Right lobe of liver (tissue), 6 donors: ENCODE data around the gene CDYL. TPM values are rescaled to one million over a fixed set of nuclear protein-coding genes. Genes with fewer than 3 reads are reported as not detected.
A peak's percentile ranks its signal among the peaks of the same experiment; 100 is the strongest.

ENCODE experiments used
- ATAC-seq, 4 donors: fragments of 200-7000 bp; cut with Tn5 transposase; one replicate each; pipeline ENCODE4 v1.9.1; 2020; ENCODE audit warnings: mild to moderate bottlenecking in 4 of 4, moderate library complexity in 4 of 4
- DNase-seq, 3 donors: peaks; one replicate each; pipeline ENCODE4 v3.0.0-alpha.2; 2020
- H3K27ac ChIP-seq, 3 donors: fragments of 200-600 bp; one replicate each; pipeline ENCODE4 v1.8.0; 2022
- H3K27me3 ChIP-seq, 2 donors: fragments of 200-600 bp; one replicate each; pipeline ENCODE4 v1.8.0; 2022
- H3K36me3 ChIP-seq, 4 donors: fragments of 200-600 bp; sonication (generic) in 1 of 4; one replicate each; pipeline versions ENCODE4 v1.5.1 to v1.8.0; 2017 to 2022; ENCODE audit warnings: control low read depth in 1 of 4
- H3K4me1 ChIP-seq, 4 donors: fragments of 200-600 bp; sonication (generic) in 1 of 4; one replicate each; pipeline versions ENCODE4 v1.5.1 to v1.8.0; 2017 to 2022; ENCODE audit warnings: control low read depth in 1 of 4
- H3K4me3 ChIP-seq, 3 donors: fragments of 200-600 bp; one replicate each; pipeline ENCODE4 v1.8.0; 2022
- H3K9me3 ChIP-seq, 4 donors: fragments of 200-600 bp; sonication (generic) in 1 of 4; one replicate each; pipeline versions ENCODE4 v1.5.1 to v1.8.0; 2017 to 2022; ENCODE audit warnings: control low read depth in 1 of 4
- POLR2A ChIP-seq: fragments of 450-650 bp; IDR thresholded peaks from one replicate; pipeline ENCODE4 v1.6.1; 2017; ENCODE audit warnings: antibody characterized with exemption, mild to moderate bottlenecking
- WGBS: methylation state at CpG from one replicate; pipeline ENCODE4 v1.1.6; 2018; ENCODE audit warnings: low coverage, low lambda C conversion rate; ENCODE audit not compliant: insufficient coverage; ENCODE audit errors: missing lambda C conversion rate; 5-methylcytosine and 5-hydroxymethylcytosine counted together
- intact Hi-C, 2 donors: fragments of 100-400 bp; cut with DNase I; formaldehyde crosslinking; loops; one replicate each; pipeline versions ENCODE4 v1.11.2 to v1.14.1; 2022
- total RNA-seq, 6 experiments: library from RNA; depleted of rRNA in 2 of 6; stranded (reverse); fragments of >200 nt in 2 of 6; fragmentation: NEBNext Ultra II Directional in 3 of 6; extraction: Animal tissue kit (Norgen Biotek cat#: 25700) in 3 of 6; gene quantifications; one replicate each; pipeline versions ENCODE4 v1.1.0 to v1.2.4, GENCODE V29; 2016 to 2023
- TF ChIP-seq, protein P1 (sequence below), 4 donors: fragments of 200-600 bp in 3 of 4; fragments of 450-650 bp in 1 of 4; IDR thresholded peaks; one replicate each; pipeline versions ENCODE4 v1.5.1 to v1.8.0; 2016 to 2022; ENCODE audit warnings: antibody characterized with exemption in 4 of 4, mild to moderate bottlenecking in 2 of 4
- donor health status: DM: no; HTN: yes; CAD: no.
- donor health status: DM: no; HTN: no; CAD: no.
- donor health status: DM: no; HTN: no; CAD: no.
- donor health status: DM: no; HTN: yes; CAD: no.
- donor health status: DM: no; HTN: yes; CAD: no.

Gene CDYL
- total RNA-seq, 6 experiments from 2014 or later = 5.0 to 16.1 (median 13.1) TPM

DNA sequence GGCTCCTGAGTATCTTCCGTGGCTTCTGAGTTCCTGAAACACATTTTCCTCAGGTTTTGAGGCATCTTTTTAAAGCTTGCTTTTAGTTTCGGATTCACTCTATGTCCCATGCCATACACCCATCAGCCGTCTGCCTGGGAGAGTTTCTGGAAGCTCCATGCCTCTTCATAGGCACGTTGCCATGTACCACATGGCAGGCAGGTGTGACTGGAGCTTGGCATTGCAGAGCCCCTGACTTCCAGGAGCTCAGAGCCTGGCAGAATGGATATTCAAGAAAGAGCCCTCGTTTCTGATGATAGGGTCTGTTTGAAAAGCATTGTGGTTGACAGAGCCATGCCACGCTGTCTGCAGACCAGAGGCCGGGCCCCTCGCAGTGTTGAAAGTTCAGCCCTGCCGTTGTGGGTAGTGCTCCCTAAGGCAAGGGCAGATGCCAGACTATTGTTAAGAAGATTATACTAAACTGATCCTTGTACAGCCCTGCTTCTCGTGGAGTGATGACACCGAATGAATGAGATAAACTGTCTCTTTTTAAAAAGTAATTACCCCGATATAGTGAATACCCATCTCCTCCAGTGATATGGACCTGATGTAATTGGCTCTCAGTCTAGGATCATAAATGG is 127.7 kb downstream of the CDYL start:
- Histone ChIP-seq H3K4me3 (no peak overlapping the region), H3K27me3 (no peaks in the 10 kb centered on the region), H3K27ac (no peak overlapping the region), H3K9me3 (no peaks in the 10 kb centered on the region), H3K36me3 (no peaks in the 10 kb centered on the region), H3K4me1 (peaks cover 0 to 19% (median 11%) of the 10 kb centered on the region in 4 donors)
- ATAC-seq (peak in 1 of 4 donors; percentile 48), DNase-seq (no peak)
- WGBS = 82% methylated on average over 11 of the region's 12 CpGs
- TF ChIP-seq, protein P1, sequence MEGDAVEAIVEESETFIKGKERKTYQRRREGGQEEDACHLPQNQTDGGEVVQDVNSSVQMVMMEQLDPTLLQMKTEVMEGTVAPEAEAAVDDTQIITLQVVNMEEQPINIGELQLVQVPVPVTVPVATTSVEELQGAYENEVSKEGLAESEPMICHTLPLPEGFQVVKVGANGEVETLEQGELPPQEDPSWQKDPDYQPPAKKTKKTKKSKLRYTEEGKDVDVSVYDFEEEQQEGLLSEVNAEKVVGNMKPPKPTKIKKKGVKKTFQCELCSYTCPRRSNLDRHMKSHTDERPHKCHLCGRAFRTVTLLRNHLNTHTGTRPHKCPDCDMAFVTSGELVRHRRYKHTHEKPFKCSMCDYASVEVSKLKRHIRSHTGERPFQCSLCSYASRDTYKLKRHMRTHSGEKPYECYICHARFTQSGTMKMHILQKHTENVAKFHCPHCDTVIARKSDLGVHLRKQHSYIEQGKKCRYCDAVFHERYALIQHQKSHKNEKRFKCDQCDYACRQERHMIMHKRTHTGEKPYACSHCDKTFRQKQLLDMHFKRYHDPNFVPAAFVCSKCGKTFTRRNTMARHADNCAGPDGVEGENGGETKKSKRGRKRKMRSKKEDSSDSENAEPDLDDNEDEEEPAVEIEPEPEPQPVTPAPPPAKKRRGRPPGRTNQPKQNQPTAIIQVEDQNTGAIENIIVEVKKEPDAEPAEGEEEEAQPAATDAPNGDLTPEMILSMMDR (IDR thresholded peaks at IDR 0.05) = no peak
- TF ChIP-seq POLR2A = no peak
- intact Hi-C loops = no loop called here

DNA sequence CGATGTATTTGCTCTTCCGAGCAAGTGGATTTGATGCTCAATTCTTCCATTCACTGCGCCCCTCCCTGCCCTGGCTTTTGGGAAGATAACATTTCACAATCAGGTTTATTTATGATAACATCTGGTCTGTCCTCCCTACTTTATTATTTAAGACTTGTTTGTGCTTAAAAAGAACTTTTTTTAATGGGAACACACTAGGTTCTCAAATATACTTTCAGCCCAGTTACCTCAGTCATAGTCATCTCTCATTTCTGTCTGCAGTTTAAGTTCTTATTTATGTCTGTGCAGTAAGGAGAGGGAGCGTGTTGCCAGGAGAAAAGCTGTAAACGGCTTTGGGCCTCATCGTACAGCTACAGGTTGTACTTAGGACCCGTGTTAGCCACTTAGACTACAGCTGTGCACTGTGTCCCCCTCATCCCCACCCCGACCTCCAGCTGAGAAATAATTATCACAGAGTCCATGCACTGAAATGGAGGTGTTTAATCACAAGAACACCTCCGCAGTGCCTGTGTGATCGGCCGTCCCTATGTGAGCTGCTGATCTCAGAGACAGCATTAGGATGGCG is 128.3 kb downstream of the CDYL start:
- H3K4me3 ChIP-seq = no peak overlapping the region
- no peak overlapping the region for H3K27ac ChIP-seq
- intact Hi-C loops = no loop called here
- 83% methylated on average over 8 of the region's 12 CpGs for WGBS
- H3K4me1 ChIP-seq = peaks cover 0 to 19% (median 11%) of the 10 kb centered on the region in 4 donors
- DNase-seq (no peak), ATAC-seq (no peak)
- TF ChIP-seq, protein P1 (IDR thresholded peaks at IDR 0.05) = no peak
- no peak for TF ChIP-seq POLR2A
- no peaks in the 10 kb centered on the region for H3K9me3 ChIP-seq
- H3K27me3 ChIP-seq = no peaks in the 10 kb centered on the region
- H3K36me3 ChIP-seq = no peaks in the 10 kb centered on the region

DNA sequence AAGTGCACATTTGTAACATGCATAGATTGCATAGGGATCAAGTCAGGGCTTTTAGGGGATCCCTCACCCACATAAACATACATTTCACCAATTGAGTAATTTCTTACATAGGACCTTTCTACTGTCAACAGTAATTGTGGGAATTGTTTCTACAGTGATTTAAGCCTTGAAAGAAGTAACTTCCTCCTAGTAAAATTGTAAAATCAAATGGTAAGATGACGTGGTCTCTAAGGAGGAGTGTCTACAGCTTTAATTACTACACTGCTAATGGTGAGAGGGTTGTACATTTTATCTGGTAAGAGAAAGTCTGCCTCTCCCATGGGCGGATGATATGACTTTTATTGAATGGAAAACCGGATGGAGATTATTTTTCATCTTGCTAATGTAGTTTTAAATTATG is 129.6 kb downstream of the CDYL start:
- Histone ChIP-seq H3K27me3 (no peaks in the 10 kb centered on the region), H3K27ac (no peak overlapping the region), H3K9me3 (no peaks in the 10 kb centered on the region), H3K4me1 (peaks cover 0 to 29% (median 12%) of the 10 kb centered on the region in 4 donors), H3K4me3 (no peak overlapping the region), H3K36me3 (no peaks in the 10 kb centered on the region)
- WGBS = 74% methylated on average over 3 of the region's 3 CpGs
- TF ChIP-seq, protein P1 (IDR thresholded peaks at IDR 0.05) = no peak
- no peak for TF ChIP-seq POLR2A
- DNase-seq = no peak
- intact Hi-C loops = no loop called here
- ATAC-seq = no peak

DNA sequence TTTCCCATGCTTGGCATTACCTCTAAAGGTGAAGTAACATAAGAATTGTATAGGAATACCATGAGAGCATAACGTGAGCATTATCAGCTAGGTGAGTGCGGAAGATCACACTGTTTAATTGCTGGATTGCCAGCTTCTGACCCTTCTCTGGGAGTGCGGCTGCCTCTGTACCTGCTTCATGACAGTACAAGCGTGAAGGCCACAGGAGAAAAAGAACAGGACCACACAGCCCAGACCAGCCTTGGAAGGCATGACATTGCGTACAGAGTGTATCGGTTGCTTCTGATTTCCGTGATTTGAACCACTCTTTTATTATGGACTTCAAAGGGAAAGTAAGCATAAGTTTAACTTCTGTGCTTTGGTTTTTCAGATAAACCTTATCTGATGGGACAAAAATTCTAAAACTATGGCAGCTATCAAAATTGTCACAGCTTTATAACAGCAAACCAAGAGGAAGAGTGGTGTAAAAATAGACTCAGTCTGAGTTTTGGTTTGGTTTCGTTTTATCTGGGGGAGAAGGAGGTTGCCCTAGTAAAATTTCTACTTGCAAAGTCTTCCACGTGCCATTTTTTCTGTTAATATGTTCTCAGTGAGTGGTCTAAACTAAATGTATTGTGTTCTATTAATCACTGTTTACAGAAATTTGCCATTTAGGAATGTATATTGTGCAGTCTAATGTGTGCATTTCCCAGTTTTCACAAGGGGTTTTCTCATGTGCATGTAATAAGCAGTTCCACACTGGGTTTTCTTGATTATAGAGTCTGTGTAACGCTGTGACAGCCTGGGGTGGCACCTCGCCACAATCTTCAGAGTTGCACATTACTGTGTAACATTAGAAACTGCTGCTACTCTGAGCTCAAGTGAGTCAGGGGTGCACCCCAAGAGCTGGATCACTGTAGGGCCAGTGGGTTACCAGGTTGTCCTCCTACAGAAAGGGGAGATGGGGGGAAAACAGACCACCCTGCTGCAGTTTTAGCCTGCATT is 130.4 kb downstream of the CDYL start:
- 62% methylated on average over 11 of the region's 11 CpGs for WGBS
- intact Hi-C loops = no loop called here
- TF ChIP-seq, protein P1 (IDR thresholded peaks at IDR 0.05) = no peak
- TF ChIP-seq POLR2A = no peak
- Histone ChIP-seq H3K36me3 (no peaks in the 10 kb centered on the region), H3K27me3 (no peaks in the 10 kb centered on the region), H3K4me3 (no peak overlapping the region), H3K27ac (no peak overlapping the region), H3K9me3 (no peaks in the 10 kb centered on the region), H3K4me1 (peaks cover 0 to 23% (median 7%) of the 10 kb centered on the region in 4 donors)
- ATAC-seq (peak in 1 of 4 donors; percentile 6), DNase-seq (no peak)
